K562 (cell line): Measurements from ENCODE around the gene SLC25A20. TPM values are rescaled to one million over a fixed set of nuclear protein-coding genes. Genes with fewer than 3 reads are reported as not detected.

Experiments used
- ARID1B ChIP-seq: fragments of 450-650 bp; IDR thresholded peaks from 2 replicates; pipeline ENCODE4 v1.6.1; 2016; ENCODE audit warnings: antibody characterized with exemption, mild to moderate bottlenecking, inconsistent platforms
- ATF1 ChIP-seq, 2 experiments: fragments of 450-650 bp in 1 of 2; IDR thresholded peaks; 2 replicates each; pipeline ENCODE4 v1.6.1; 2016; ENCODE audit warnings: missing compliant biosample characterization in 1 of 2, missing genetic modification characterization in 1 of 2
- CBFA2T3 ChIP-seq: fragments of 450-650 bp; IDR thresholded peaks from 2 replicates; pipeline ENCODE4 v1.6.1; 2017
- DACH1 ChIP-seq: fragments of 450-650 bp; IDR thresholded peaks from 2 replicates; pipeline ENCODE4 v1.6.1; 2018; ENCODE audit not compliant: partially characterized antibody
- EP300 ChIP-seq: IDR thresholded peaks from 2 replicates; pipeline ENCODE4 v1.6.1; 2012; ENCODE audit warnings: low read length, improper control_type of control experiment
- FOXK2 ChIP-seq, 2 experiments: fragments of 450-650 bp; IDR thresholded peaks in 1 of 2; conservative IDR thresholded peaks in 1 of 2; 2 replicates each; pipeline ENCODE4 v1.6.1; 2016; ENCODE audit warnings: low read depth in 2 of 2, mild to moderate bottlenecking in 1 of 2
- GTF2B ChIP-seq: IDR thresholded peaks from 2 replicates; pipeline ENCODE4 v1.6.1; 2011; ENCODE audit not compliant: insufficient read length; ENCODE audit errors: extremely low read depth
- JUND ChIP-seq, 2 experiments: IDR thresholded peaks; 2 replicates in 1 of 2; 3 replicates in 1 of 2; pipeline ENCODE4 v1.6.1; 2011; ENCODE audit warnings: borderline replicate concordance in 2 of 2, low read depth in 2 of 2, low read length in 2 of 2, improper control_type of control experiment in 1 of 2, missing biosample characterization in 1 of 2, missing genetic modification characterization in 1 of 2, missing genetic modification reagents in 1 of 2
- MXD1 ChIP-seq: fragments of 250-450 bp; sonication (Bioruptor Pico); IDR thresholded peaks from 2 replicates; pipeline ENCODE4 v1.8.0; 2021; ENCODE audit warnings: borderline replicate concordance, mild to moderate bottlenecking, moderate library complexity; ENCODE audit not compliant: poor library complexity, severe bottlenecking
- NR4A1 ChIP-seq, 2 experiments: fragments of 250-450 bp in 1 of 2; fragments of 450-650 bp in 1 of 2; sonication (Bioruptor Pico) in 1 of 2; IDR thresholded peaks; 2 replicates each; pipeline versions ENCODE4 v1.4.0 to v1.6.1; 2016 to 2020; ENCODE audit warnings: mild to moderate bottlenecking in 2 of 2, missing compliant biosample characterization in 1 of 2, missing genetic modification characterization in 1 of 2, moderate library complexity in 1 of 2
- POLR2B ChIP-seq: fragments of 450-650 bp; IDR thresholded peaks from 2 replicates; pipeline ENCODE4 v1.6.1; 2018; ENCODE audit warnings: low read depth; ENCODE audit not compliant: partially characterized antibody
- PRMT5 ChIP-seq: sonication (generic); formaldehyde crosslinking; IDR thresholded peaks from 2 replicates; pipeline ENCODE4 v1.5.0; 2020; ENCODE audit warnings: missing genetic modification reagents
- SMARCC2 ChIP-seq: fragments of 450-650 bp; IDR thresholded peaks from 2 replicates; pipeline ENCODE4 v1.6.1; 2017; ENCODE audit warnings: antibody characterized with exemption, moderate library complexity, mild to moderate bottlenecking, low read depth
- SNIP1 ChIP-seq: fragments of 450-650 bp; IDR thresholded peaks from 2 replicates; pipeline ENCODE4 v1.7.1; 2017; ENCODE audit warnings: low read depth, mild to moderate bottlenecking
- SRSF1 ChIP-seq: fragments of 200-400 bp; formaldehyde crosslinking; IDR thresholded peaks from 2 replicates; pipeline ENCODE4 v1.6.1; 2017; ENCODE audit warnings: mild to moderate bottlenecking, low read depth, low read length, moderate library complexity
- YBX1 ChIP-seq: fragments of 450-650 bp; IDR thresholded peaks from 2 replicates; pipeline ENCODE4 v1.7.1; 2016; ENCODE audit warnings: mild to moderate bottlenecking
- ZFX ChIP-seq: sonication (generic); formaldehyde crosslinking; IDR thresholded peaks from 2 replicates; pipeline ENCODE4 v1.8.0; 2022; ENCODE audit warnings: mild to moderate bottlenecking, missing genetic modification reagents, moderate library complexity
- ZNF253 ChIP-seq: fragments of 250-450 bp; sonication (Bioruptor Pico); conservative IDR thresholded peaks from 2 replicates; pipeline ENCODE4 v1.6.1; 2021; ENCODE audit warnings: mild to moderate bottlenecking
- ZNF316 ChIP-seq: fragments of 450-650 bp; IDR thresholded peaks from 2 replicates; pipeline ENCODE4 v1.6.1; 2016
- ZNF384 ChIP-seq: IDR thresholded peaks from 2 replicates; pipeline ENCODE4 v1.6.1; 2012; ENCODE audit warnings: low read depth, low read length, improper control_type of control experiment
- ZNF57 ChIP-seq: fragments of 450-650 bp; formaldehyde crosslinking; IDR thresholded peaks from 2 replicates; pipeline ENCODE4 v1.4.0; 2020; ENCODE audit warnings: mild to moderate bottlenecking, moderate library complexity
- ZNF699 ChIP-seq: fragments of 250-450 bp; sonication (Bioruptor Pico); IDR thresholded peaks from 2 replicates; pipeline ENCODE4 v1.8.0; 2021; ENCODE audit warnings: mild to moderate bottlenecking, moderate library complexity; ENCODE audit not compliant: insufficient replicate concordance
- ZNF766 ChIP-seq: fragments of 200-800 bp; sonication (Bioruptor generic); conservative IDR thresholded peaks from 2 replicates; pipeline ENCODE4 v1.6.1; 2016; ENCODE audit warnings: missing genetic modification characterization, missing compliant biosample characterization
- polyA plus RNA-seq, 8 experiments: library from polyadenylated mRNA; depleted of rRNA in 4 of 8; stranded (reverse) in 5 of 8; unstranded in 3 of 8; fragments of >200 nt; fragmentation: Nextera tagmentation in 2 of 8; fragmentation: Illumina TruSeq in 1 of 8; extraction: Ambion mirVana in 2 of 8; extraction: Trizol in 1 of 8; gene quantifications; 2 replicates each; pipeline versions ENCODE4 v1.2.1 to v1.2.3, GENCODE V29; 2011 to 2014; ENCODE audit warnings: inconsistent platforms in 1 of 8, missing spikeins in 1 of 8
- total RNA-seq, 7 experiments: library from RNA; depleted of rRNA in 6 of 7; stranded (reverse); fragments of >200 nt in 6 of 7; fragmentation: Illumina TruSeq in 2 of 7; extraction: Trizol in 2 of 7; gene quantifications; 2 replicates each; pipeline versions ENCODE4 v1.2.1 to v1.2.3, GENCODE V29; 2011 to 2021; ENCODE audit warnings: low replicate concordance in 1 of 7
- TF ChIP-seq, protein P1 (sequence below): sonication (generic); formaldehyde crosslinking; IDR thresholded peaks from 2 replicates; pipeline ENCODE4 v1.8.0; 2022; ENCODE audit warnings: missing genetic modification reagents, mild to moderate bottlenecking, moderate library complexity, borderline replicate concordance
- TF ChIP-seq, protein P2 (sequence below), 2 experiments: IDR thresholded peaks; 2 replicates each; pipeline ENCODE4 v1.6.1; 2011; ENCODE audit warnings: borderline replicate concordance in 1 of 2, control low read depth in 1 of 2, low read depth in 1 of 2, low read length in 1 of 2, mild to moderate bottlenecking in 1 of 2, mixed read lengths in 1 of 2, moderate library complexity in 1 of 2; ENCODE audit not compliant: insufficient read depth in 1 of 2, insufficient read length in 1 of 2, poor library complexity in 1 of 2, severe bottlenecking in 1 of 2; ENCODE audit errors: extremely low read depth in 1 of 2
- TF ChIP-seq, protein P3 (sequence below): sonication (generic); formaldehyde crosslinking; IDR thresholded peaks from 2 replicates; pipeline ENCODE4 v1.9.0; 2022; ENCODE audit warnings: mild to moderate bottlenecking, missing genetic modification reagents

SLC25A20 gene
- total and polyA plus RNA-seq, 9 of the 15 experiments (the other 6 are each of a cell fraction or from before 2014, with no cell fraction given) = 14.3 to 48.1 (median 21.6) TPM

- TF ChIP-seq ARID1B (peak; percentile 37; the same call in 1 of the 2 replicates), POLR2B (no peak), ZNF699 (CRISPR knock-in tag) (no peak), MXD1 (CRISPR knock-in tag) (no peak), ZNF316 (no peak), ZFX (CRISPR knock-in tag) (peak; percentile 51), SNIP1 (no peak), ZNF384 (peak; percentile 26; the same call in 1 of the 2 replicates), SMARCC2 (no peak), DACH1 (peak; percentile 8), GTF2B (no peak), ZNF57 (no peak), JUND (IDR thresholded peaks at IDR 0.05; ENCODE audit: borderline replicate concordance, low read depth, low read length) (no peak), JUND (tag; IDR thresholded peaks at IDR 0.05; ENCODE audit: borderline replicate concordance, low read depth, low read length) (0 out of 3 replicates have a peak, but pooled peaks have one; percentile 30), ZNF253 (CRISPR knock-in tag) (no peak), PRMT5 (CRISPR knock-in tag) (no peak), YBX1 (no peak), SRSF1 (no peak), ZNF766 (CRISPR knock-in tag) (peak; percentile 34; the same call in 1 of the 2 replicates), EP300 (no peak), FOXK2 (conservative IDR thresholded peaks at IDR 0.05 in 1 of 2, IDR thresholded peaks at IDR 0.05 in 1 of 2; ENCODE audit: low read depth in 2 of 2) (peak; percentile 61 to 79; a peak in 1 of 4 replicates), ATF1 (CRISPR knock-in tag; IDR thresholded peaks at IDR 0.05) (no peak), ATF1 (tag; IDR thresholded peaks at IDR 0.05) (no peak), NR4A1 (CRISPR knock-in tag; IDR thresholded peaks at IDR 0.05) (no peak), NR4A1 (tag; IDR thresholded peaks at IDR 0.05) (no peak), CBFA2T3 (peak; percentile 39)
- TF ChIP-seq, protein P1, sequence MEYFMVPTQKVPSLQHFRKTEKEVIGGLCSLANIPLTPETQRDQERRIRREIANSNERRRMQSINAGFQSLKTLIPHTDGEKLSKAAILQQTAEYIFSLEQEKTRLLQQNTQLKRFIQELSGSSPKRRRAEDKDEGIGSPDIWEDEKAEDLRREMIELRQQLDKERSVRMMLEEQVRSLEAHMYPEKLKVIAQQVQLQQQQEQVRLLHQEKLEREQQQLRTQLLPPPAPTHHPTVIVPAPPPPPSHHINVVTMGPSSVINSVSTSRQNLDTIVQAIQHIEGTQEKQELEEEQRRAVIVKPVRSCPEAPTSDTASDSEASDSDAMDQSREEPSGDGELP (CRISPR knock-in tag) = peak; percentile 65; the same call in 1 of the 2 replicates
- TF ChIP-seq, protein P2, sequence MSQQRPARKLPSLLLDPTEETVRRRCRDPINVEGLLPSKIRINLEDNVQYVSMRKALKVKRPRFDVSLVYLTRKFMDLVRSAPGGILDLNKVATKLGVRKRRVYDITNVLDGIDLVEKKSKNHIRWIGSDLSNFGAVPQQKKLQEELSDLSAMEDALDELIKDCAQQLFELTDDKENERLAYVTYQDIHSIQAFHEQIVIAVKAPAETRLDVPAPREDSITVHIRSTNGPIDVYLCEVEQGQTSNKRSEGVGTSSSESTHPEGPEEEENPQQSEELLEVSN (IDR thresholded peaks at IDR 0.05; ENCODE audit: borderline replicate concordance in 1 of 2, extremely low read depth in 1 of 2, insufficient read depth in 1 of 2, insufficient read length in 1 of 2, low read depth in 1 of 2, low read length in 1 of 2, poor library complexity in 1 of 2, severe bottlenecking in 1 of 2) = peak in 1 of 2 experiments; percentile 25
- TF ChIP-seq, protein P3, sequence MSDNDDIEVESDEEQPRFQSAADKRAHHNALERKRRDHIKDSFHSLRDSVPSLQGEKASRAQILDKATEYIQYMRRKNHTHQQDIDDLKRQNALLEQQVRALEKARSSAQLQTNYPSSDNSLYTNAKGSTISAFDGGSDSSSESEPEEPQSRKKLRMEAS (CRISPR knock-in tag) = peak; percentile 41; the same call in 1 of the 2 replicates
These were observed 16.6 kb upstream of the SLC25A20 start (continued) for GRCh38 chr3:48915296-48915695.
